SK-N-SH treated with all-trans-retinoic acid at 6 μM for 48 hours (cell line): ENCODE results near the gene PRUNE2.

Experiments used
- ATAC-seq: fragments of 200-7000 bp; cut with Tn5 transposase; 3 replicates; pipeline ENCODE4 v1.9.1; 2020; ENCODE audit warnings: mild to moderate bottlenecking, moderate library complexity
- ARNTL ChIP-seq: fragments of 450-650 bp; formaldehyde crosslinking; IDR thresholded peaks from 2 replicates; pipeline ENCODE4 v1.5.0; 2020; ENCODE audit warnings: low read depth, mild to moderate bottlenecking, moderate library complexity, borderline replicate concordance
- CSDC2 ChIP-seq: fragments of 250-450 bp; sonication (Bioruptor Pico); IDR thresholded peaks from 2 replicates; pipeline ENCODE4 v1.5.0; 2020; ENCODE audit warnings: mild to moderate bottlenecking, moderate library complexity
- ESRRG ChIP-seq: fragments of 250-450 bp; sonication (Bioruptor Pico); IDR thresholded peaks from 2 replicates; pipeline ENCODE4 v1.6.1; 2021; ENCODE audit warnings: mild to moderate bottlenecking
- GLIS3 ChIP-seq: fragments of 250-450 bp; sonication (Bioruptor Pico); IDR thresholded peaks from 2 replicates; pipeline ENCODE4 v1.5.0; 2020; ENCODE audit warnings: mild to moderate bottlenecking, moderate library complexity
- ISL1 ChIP-seq: fragments of 250-450 bp; sonication (Bioruptor Pico); IDR thresholded peaks from 2 replicates; pipeline ENCODE4 v2.1.2; 2022; ENCODE audit warnings: mild to moderate bottlenecking, moderate library complexity
- OSR1 ChIP-seq: fragments of 250-450 bp; sonication (Bioruptor Pico); IDR thresholded peaks from 2 replicates; pipeline ENCODE4 v1.8.0; 2022; ENCODE audit warnings: moderate library complexity, mild to moderate bottlenecking, inconsistent platforms
- PPARA ChIP-seq: fragments of 250-450 bp; sonication (Bioruptor Pico); IDR thresholded peaks from 2 replicates; pipeline ENCODE4 v1.5.0; 2020; ENCODE audit warnings: mild to moderate bottlenecking, borderline replicate concordance
- SNAI2 ChIP-seq: fragments of 250-450 bp; sonication (Bioruptor Pico); IDR thresholded peaks from 2 replicates; pipeline ENCODE4 v1.5.0; 2020; ENCODE audit warnings: mild to moderate bottlenecking, moderate library complexity
- TCF4 ChIP-seq: fragments of 250-450 bp; sonication (Bioruptor Pico); IDR thresholded peaks from 2 replicates; pipeline ENCODE4 v1.8.0; 2021; ENCODE audit warnings: mild to moderate bottlenecking, moderate library complexity, borderline replicate concordance
- TOX ChIP-seq: fragments of 250-450 bp; sonication (Bioruptor Pico); IDR thresholded peaks from 2 replicates; pipeline ENCODE4 v1.8.0; 2021; ENCODE audit warnings: mild to moderate bottlenecking, moderate library complexity, borderline replicate concordance
- ZC3H10 ChIP-seq: fragments of 250-450 bp; sonication (Bioruptor Pico); IDR thresholded peaks from 2 replicates; pipeline ENCODE4 v1.5.1; 2021; ENCODE audit warnings: mild to moderate bottlenecking, moderate library complexity
- ZFP30 ChIP-seq: fragments of 450-650 bp; formaldehyde crosslinking; IDR thresholded peaks from 2 replicates; pipeline ENCODE4 v1.5.0; 2022; ENCODE audit warnings: mild to moderate bottlenecking, moderate library complexity
- ZNF70 ChIP-seq: fragments of 450-650 bp; formaldehyde crosslinking; IDR thresholded peaks from 2 replicates; pipeline ENCODE4 v1.5.0; 2020; ENCODE audit warnings: mild to moderate bottlenecking, moderate library complexity
- ZNF8 ChIP-seq: fragments of 450-650 bp; formaldehyde crosslinking; IDR thresholded peaks from 2 replicates; pipeline ENCODE4 v1.5.0; 2020; ENCODE audit warnings: mild to moderate bottlenecking, moderate library complexity
- TF ChIP-seq, protein P1 (sequence below): fragments of 250-450 bp; sonication (Bioruptor Pico); IDR thresholded peaks from 2 replicates; pipeline ENCODE4 v1.8.0; 2021; ENCODE audit warnings: low read depth, mild to moderate bottlenecking, moderate library complexity, borderline replicate concordance
- TF ChIP-seq, protein P2 (sequence below): fragments of 250-450 bp; sonication (Bioruptor Pico); IDR thresholded peaks from 2 replicates; pipeline ENCODE4 v1.5.0; 2020; ENCODE audit warnings: mild to moderate bottlenecking, moderate library complexity
- TF ChIP-seq, protein P3 (sequence below): fragments of 250-450 bp; sonication (Bioruptor Pico); IDR thresholded peaks from 2 replicates; pipeline ENCODE4 v1.5.1; 2020; ENCODE audit warnings: low read depth, mild to moderate bottlenecking, moderate library complexity
- TF ChIP-seq, protein P4 (sequence below): fragments of 250-450 bp; sonication (Bioruptor Pico); IDR thresholded peaks from 2 replicates; pipeline ENCODE4 v1.5.1; 2021; ENCODE audit warnings: mild to moderate bottlenecking, moderate library complexity

PRUNE2 gene

DNA sequence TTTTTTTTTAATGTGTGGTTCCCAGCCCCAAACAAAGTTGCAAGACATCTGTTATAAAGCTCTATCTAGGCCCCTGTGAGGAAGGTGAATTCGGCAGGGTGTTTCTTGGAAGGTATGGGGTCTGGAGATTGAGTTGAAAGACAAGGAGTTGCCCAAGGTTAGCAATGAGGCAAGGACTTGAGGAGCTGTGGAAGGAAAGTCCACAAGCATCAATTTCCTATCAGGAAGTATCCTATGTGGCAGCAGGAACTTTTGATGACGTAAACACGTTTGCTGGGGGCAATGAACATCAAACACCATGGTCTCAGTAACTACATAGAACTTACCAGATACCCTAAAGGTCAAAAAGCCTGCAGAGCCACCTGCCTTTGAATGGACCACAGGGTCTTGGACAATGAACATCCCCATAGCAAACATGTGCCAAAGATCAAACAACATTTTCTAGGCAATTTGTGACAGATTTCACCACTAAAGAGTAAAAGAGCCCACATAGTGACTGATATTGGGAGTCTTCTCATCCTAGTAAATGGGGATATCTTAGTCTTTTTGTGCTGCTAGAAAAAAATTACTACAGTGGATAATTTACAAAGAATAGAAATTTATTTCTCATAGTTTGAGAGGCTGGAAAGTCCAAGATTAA, 301.9 kb downstream of the PRUNE2 start (continued):
- TF ChIP-seq ZFP30 (CRISPR knock-in tag) = no peak
- TF ChIP-seq, protein P1, sequence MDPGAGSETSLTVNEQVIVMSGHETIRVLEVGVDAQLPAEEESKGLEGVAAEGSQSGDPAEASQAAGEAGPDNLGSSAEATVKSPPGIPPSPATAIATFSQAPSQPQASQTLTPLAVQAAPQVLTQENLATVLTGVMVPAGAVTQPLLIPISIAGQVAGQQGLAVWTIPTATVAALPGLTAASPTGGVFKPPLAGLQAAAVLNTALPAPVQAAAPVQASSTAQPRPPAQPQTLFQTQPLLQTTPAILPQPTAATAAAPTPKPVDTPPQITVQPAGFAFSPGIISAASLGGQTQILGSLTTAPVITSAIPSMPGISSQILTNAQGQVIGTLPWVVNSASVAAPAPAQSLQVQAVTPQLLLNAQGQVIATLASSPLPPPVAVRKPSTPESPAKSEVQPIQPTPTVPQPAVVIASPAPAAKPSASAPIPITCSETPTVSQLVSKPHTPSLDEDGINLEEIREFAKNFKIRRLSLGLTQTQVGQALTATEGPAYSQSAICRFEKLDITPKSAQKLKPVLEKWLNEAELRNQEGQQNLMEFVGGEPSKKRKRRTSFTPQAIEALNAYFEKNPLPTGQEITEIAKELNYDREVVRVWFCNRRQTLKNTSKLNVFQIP (CRISPR knock-in tag) = no peak
- TF ChIP-seq, all 23 proteins: peak for 0

DNA sequence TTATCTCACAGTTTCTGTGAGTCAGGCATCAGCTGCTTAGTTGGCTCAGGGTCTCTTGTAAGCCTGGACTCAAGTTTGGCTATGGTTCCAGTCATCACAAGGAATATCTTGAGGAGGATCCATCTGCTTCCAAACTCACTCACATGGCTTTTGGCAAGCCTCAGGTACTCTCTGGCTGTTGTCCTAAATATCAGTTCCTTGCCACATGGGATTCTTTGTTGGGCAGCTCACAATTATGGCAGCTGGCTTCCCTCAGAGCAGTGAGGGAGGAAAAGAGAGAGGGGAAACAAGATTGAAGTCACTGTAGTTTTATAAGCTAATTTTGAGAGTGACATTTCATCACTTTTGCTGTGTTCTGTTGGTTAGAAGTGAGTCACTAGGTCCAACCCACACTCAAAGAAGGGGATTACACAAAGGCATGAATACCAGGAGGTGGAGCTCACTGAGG, 302.4 kb downstream of the PRUNE2 start:
- TF ChIP-seq PPARA (CRISPR knock-in tag) (no peak), ZNF8 (no peak)
- no peak for ATAC-seq

DNA sequence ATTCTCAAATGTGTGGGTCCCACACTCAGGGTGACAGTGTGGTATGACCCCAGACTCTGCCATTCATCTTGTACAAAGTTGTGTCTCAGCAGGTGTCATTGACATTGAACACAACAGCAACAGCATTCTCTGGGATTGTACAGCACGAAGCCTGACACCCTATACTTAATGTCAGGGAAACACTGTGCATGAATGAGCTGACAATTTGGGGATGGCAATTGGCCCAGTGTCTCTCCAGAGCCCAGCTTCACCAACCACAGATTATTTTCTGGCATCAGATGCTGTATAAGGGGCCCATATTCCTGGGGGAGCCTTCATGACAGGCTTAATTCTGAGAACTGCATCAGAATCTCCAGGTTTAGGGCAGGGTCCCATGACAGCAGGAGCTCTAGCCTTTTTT, 303.7 kb downstream of the PRUNE2 start:
- TF ChIP-seq PPARA (CRISPR knock-in tag) (no peak), ARNTL (CRISPR knock-in tag) (no peak), TCF4 (no peak), ZC3H10 (no peak), OSR1 (CRISPR knock-in tag) (no peak), TOX (CRISPR knock-in tag) (no peak), ZFP30 (CRISPR knock-in tag) (no peak), GLIS3 (CRISPR knock-in tag) (no peak), SNAI2 (no peak), ZNF70 (CRISPR knock-in tag) (no peak)
- TF ChIP-seq, protein P2, sequence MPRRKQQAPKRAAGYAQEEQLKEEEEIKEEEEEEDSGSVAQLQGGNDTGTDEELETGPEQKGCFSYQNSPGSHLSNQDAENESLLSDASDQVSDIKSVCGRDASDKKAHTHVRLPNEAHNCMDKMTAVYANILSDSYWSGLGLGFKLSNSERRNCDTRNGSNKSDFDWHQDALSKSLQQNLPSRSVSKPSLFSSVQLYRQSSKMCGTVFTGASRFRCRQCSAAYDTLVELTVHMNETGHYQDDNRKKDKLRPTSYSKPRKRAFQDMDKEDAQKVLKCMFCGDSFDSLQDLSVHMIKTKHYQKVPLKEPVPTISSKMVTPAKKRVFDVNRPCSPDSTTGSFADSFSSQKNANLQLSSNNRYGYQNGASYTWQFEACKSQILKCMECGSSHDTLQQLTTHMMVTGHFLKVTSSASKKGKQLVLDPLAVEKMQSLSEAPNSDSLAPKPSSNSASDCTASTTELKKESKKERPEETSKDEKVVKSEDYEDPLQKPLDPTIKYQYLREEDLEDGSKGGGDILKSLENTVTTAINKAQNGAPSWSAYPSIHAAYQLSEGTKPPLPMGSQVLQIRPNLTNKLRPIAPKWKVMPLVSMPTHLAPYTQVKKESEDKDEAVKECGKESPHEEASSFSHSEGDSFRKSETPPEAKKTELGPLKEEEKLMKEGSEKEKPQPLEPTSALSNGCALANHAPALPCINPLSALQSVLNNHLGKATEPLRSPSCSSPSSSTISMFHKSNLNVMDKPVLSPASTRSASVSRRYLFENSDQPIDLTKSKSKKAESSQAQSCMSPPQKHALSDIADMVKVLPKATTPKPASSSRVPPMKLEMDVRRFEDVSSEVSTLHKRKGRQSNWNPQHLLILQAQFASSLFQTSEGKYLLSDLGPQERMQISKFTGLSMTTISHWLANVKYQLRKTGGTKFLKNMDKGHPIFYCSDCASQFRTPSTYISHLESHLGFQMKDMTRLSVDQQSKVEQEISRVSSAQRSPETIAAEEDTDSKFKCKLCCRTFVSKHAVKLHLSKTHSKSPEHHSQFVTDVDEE = no peak
- TF ChIP-seq, protein P1 (CRISPR knock-in tag) = no peak
- TF ChIP-seq, all 23 proteins: peak for 0
- ATAC-seq = no peak

DNA sequence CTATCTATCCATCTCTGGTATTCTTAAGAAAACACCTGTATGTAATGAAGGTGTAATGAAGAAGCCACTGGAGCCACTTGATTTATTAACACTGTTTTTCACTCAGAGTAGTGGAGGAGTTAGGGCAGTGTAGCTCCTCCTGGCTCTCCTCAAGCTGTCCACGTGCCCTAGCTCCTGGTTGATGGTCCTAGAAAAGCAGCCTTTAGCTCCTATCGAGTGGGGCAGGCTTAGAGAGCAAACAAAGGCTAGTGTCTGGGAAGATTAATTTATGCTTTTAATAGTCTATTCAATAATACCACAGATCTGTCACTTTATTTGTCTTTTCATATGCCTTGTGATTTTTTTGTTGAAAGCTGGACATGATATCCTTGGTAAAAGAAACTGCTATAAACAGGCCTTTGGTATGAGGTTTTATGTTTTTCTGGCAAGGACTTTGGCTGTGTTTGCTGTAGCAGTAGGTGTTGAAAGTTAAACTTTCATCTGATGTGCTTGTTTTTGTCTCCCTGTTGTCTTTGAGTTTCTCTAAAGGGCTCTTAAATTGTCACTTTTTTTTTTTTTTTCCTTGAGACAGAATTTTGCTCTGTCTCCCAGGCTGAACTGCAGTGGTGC, 305.8 kb downstream of the PRUNE2 start:
- no peak for ATAC-seq
- no peak for TF ChIP-seq OSR1 (CRISPR knock-in tag)
- TF ChIP-seq ISL1 (CRISPR knock-in tag) = no peak
- TF ChIP-seq, protein P2 = no peak
- TF ChIP-seq, protein P3, sequence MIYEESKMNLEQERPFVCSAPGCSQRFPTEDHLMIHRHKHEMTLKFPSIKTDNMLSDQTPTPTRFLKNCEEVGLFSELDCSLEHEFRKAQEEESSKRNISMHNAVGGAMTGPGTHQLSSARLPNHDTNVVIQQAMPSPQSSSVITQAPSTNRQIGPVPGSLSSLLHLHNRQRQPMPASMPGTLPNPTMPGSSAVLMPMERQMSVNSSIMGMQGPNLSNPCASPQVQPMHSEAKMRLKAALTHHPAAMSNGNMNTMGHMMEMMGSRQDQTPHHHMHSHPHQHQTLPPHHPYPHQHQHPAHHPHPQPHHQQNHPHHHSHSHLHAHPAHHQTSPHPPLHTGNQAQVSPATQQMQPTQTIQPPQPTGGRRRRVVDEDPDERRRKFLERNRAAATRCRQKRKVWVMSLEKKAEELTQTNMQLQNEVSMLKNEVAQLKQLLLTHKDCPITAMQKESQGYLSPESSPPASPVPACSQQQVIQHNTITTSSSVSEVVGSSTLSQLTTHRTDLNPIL (CRISPR knock-in tag) = no peak
- no peak for TF ChIP-seq CSDC2 (CRISPR knock-in tag)
- TF ChIP-seq ZNF70 (CRISPR knock-in tag) = no peak
- TF ChIP-seq, protein P1 (CRISPR knock-in tag) = no peak
- TF ChIP-seq, protein P4, sequence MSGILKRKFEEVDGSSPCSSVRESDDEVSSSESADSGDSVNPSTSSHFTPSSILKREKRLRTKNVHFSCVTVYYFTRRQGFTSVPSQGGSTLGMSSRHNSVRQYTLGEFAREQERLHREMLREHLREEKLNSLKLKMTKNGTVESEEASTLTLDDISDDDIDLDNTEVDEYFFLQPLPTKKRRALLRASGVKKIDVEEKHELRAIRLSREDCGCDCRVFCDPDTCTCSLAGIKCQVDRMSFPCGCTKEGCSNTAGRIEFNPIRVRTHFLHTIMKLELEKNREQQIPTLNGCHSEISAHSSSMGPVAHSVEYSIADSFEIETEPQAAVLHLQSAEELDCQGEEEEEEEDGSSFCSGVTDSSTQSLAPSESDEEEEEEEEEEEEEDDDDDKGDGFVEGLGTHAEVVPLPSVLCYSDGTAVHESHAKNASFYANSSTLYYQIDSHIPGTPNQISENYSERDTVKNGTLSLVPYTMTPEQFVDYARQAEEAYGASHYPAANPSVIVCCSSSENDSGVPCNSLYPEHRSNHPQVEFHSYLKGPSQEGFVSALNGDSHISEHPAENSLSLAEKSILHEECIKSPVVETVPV (CRISPR knock-in tag) = no peak
- TF ChIP-seq ARNTL (CRISPR knock-in tag) = no peak
- TF ChIP-seq ZFP30 (CRISPR knock-in tag) = no peak
- TF ChIP-seq ESRRG = no peak
- TF ChIP-seq GLIS3 (CRISPR knock-in tag) = no peak
